NK-92 (cell line): Measurements from ENCODE around the gene ERFL.

Experiments
- DNase-seq: peaks from one replicate; lab custom pipeline; 2025; ENCODE audit not compliant: unreplicated experiment; lab: John Stamatoyannopoulos, UW

Gene ERFL

DNA sequence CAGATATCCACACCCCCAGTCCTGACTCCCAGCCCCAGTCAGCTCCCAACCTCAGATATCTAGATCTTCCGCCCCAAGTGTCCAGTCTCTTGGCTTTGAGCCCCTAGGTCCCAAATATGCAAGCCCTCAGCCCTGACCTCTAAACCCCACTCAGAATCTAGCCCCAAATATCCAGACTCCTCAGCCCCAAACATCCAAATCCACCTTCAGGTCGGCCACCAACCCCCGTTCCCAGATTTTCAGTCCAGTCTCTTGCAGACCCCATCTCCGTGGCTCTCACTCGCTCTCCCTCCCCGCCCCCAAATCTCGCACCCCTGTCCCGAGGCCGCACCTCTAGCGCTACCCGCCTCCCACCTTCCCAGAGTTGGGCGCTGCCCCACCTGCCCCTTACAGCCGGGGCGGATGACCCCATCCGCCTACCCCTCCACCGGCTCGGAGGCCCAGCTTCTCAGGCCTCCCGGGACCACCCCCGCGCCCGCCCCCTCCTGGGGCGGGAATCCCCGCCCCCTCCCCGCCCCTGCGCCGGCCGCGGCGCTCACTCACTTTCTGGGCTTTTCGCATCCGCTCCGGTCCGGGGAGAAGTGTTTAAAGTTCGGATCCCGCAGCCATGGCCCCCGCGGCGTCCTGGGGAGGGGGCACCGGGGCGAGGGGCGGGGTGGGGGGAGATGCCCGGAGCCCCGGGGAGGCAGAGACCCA is 604 bp downstream of the ERFL start:
- DNase-seq: no peak

- DNase-seq: no peak
Observed at GRCh38 chr19:41926763-41927496, 1.3 kb downstream of the ERFL start.

DNA sequence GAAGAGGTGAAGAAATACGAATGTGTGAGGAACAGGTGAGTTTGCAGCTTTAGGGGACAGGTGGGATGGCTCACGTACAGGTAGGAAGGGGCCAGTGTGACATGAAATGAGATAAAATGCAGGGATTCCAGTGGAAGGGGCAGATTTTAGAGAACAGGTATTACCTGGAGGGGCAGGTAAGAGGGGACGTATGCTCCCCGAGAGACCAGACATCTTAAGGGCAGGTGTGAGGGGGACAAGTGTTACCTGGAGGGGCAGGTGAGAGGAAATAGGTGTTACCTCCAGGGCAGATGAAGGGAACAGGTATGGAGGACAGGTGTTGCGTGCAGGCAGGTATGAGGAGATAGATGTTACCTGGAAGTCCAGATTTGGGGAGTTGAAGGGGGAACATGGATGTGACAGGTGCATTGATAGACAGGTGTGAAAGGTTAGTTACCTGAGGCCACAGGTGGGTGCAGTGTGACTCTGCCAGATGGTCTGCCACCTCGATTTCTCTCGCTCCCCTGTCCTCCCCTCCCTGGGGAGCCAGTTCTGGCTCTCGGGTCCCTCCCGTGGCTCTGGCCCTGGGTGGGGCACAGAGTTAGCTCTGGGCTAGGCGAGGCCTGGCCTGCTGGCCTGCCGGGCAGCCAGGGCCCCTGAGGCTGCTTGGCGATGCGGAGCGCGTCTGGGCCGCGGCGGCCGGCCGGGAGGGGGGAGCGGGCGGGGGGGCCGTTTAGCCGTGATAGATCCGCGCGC is 2.1 kb downstream of the ERFL start:
- no peak for DNase-seq

GRCh38 chr19:41925208-41926003 is 2.8 kb downstream of the ERFL start:
- no peak for DNase-seq

DNA sequence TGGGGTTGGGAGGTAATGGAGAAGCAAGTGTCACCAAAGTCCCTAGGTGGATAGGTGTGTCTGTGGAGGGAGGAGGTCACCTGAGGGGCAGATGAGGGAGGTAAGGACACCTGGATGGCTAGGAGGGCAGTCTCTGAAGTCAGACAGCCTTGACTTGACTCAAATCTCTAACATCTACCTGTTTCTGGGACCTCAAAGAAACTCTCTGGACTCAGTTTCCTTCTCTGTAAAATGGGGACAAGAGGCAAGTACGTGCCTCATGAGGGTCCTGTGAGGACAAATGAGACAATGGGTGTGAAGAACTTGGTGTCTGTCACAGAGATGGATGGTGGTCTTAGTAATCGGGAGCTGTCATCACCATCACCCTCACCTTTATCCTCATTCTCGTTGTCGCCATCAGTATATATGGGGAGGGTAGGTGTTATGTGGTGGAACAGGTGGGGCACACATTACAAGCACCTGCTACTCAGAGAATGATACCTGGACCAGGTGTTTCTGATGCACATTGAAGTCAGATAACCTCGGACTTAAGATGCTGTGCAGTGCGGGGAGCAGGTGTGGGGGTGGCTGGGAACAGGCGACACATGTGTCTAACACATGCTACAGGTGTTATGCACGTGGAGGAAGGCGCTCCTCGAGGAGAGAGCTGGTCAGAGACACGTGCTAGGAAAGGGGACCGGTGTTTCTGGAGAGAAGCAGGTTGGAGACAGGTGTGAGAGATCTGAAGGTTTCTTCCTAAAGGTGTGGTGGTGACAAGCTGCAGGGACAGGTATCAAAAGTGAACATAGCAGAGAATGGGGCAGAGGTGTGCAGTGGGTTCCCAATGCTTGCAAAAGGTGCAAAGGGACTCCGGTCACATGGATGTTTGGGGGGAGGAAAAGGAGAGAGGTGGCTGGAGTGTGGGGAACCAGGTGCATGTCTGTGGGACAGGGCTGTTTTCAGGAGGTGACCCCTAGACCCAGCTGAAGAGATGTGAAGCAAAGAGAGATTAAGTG is 3.8 kb downstream of the ERFL start:
- no peak for DNase-seq

- no peak for DNase-seq
Observed at GRCh38 chr19:41923045-41923788, 5.0 kb downstream of the ERFL start.

GRCh38 chr19:41922585-41922984 is 5.7 kb downstream of the ERFL start:
- DNase-seq: no peak

GRCh38 chr19:41921577-41922576 is 6.4 kb downstream of the ERFL start:
- DNase-seq: no peak

DNA sequence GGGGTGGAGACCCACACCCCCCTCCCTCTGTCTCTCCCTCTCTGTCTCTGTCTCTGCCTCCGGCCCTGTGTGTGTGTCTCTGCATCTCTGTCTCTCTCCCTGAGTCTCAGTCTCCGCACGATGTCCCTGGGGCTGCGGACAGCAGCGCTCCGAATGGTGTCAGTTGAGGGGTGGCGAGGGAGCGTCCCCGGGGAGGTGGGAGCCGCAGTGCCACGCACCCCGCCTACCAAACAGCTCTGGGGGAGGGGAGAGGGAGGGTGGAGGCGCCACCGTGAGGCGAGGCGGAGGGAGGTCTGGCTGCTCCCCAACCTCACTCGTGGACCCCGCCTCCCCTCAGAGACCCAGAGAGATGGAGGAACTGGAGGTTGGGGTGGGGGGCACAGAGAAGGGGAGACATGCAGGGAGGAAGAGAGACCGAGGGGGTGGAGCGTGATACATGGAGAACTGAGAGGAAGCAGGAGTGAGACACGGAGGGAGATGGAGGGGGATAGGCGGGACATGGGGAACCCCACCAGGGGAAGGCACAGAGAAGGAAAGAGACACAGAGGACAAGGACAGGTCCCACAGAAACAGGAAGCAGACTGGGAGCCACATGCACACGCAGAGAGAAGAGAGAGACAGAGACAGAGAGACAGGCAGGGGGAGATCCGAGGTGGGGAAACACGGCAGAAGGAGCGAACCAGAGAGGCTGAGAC is 7.2 kb downstream of the ERFL start:
- no peak for DNase-seq

- no peak for DNase-seq
Observed at GRCh38 chr19:41919948-41920712, 8.1 kb downstream of the ERFL start.

GRCh38 chr19:41918653-41919244 is 9.5 kb downstream of the ERFL start:
- DNase-seq: no peak

- DNase-seq: no peak
Observed at GRCh38 chr19:41918095-41918494, 10.2 kb downstream of the ERFL start.

GRCh38 chr19:41917676-41918075 is 10.6 kb downstream of the ERFL start:
- no peak for DNase-seq

DNA sequence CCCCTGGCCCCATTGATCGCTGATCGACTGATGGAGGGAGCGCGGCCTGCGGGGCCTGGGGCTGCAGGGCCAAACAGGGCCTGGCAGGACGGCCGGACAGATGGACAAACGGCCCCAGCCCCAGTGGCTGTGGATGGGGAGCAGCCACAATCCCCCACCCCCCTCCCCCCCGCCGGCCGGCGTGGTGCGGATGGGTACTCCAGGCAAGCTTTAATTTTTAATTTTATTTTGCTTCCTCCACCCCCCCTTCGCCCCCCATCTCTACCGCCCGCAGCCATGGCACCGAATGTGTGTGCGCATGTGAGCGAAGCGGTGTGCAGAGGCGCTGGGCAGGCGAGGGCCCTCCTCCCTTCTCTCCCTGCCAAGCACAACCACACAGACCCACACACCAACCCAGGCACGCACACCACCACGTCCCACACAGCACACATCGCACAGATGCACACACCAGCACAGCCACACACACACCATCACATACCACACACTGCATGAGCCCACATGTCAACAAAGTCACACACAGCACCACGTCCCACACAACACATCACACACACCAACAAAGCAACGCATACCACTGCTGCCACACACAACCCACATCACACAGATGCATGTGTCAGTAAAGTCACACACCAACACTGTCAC is 12.4 kb downstream of the ERFL start:
- no peak for DNase-seq

- no peak for DNase-seq
Observed at GRCh38 chr19:41915021-41915775, 13.1 kb downstream of the ERFL start.
